ENCODE results near the gene CFDP1.

DNA sequence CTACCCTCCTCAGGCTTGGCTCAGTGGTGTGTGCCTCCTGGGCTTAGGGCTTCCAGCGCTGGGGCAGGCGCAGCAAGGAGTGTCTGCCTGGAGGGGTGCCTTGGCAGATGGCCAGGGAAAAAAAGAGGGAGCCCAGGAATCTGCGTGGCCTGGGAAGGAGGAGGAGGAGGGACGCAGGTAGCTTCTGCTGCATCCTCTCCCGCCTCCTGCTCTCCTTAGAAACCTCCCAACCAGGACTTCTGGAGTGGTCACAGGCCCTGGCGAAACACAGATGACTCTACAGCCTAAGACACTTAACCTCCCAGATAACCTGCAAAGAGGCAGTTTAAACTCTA is 174.5 kb downstream of the CFDP1 start:
- TF ChIP-seq, protein P1, sequence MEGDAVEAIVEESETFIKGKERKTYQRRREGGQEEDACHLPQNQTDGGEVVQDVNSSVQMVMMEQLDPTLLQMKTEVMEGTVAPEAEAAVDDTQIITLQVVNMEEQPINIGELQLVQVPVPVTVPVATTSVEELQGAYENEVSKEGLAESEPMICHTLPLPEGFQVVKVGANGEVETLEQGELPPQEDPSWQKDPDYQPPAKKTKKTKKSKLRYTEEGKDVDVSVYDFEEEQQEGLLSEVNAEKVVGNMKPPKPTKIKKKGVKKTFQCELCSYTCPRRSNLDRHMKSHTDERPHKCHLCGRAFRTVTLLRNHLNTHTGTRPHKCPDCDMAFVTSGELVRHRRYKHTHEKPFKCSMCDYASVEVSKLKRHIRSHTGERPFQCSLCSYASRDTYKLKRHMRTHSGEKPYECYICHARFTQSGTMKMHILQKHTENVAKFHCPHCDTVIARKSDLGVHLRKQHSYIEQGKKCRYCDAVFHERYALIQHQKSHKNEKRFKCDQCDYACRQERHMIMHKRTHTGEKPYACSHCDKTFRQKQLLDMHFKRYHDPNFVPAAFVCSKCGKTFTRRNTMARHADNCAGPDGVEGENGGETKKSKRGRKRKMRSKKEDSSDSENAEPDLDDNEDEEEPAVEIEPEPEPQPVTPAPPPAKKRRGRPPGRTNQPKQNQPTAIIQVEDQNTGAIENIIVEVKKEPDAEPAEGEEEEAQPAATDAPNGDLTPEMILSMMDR (IDR thresholded peaks at IDR 0.05; ENCODE audit: low read depth, low read length, poor library complexity, severe bottlenecking) = no peak
- no peak for TF ChIP-seq EZH2phosphoT487 (IDR thresholded peaks at IDR 0.05; ENCODE audit: borderline replicate concordance, low read length)

Measured in DOHH2 (cell line).